CD4-positive, CD25-positive, alpha-beta regulatory T cell (primary cell): ENCODE results near the gene MEF2C. TPM values are rescaled to one million over a fixed set of nuclear protein-coding genes. Genes with fewer than 3 reads are reported as not detected.

Experiments
- ATAC-seq, 2 donors: fragments of 150-1000 bp; cut with Tn5 transposase; one replicate each; pipeline ENCODE4 v1.10.0; 2021; ENCODE audit warnings: low read depth in 2 of 2, moderate number of reproducible peaks in 2 of 2, moderate library complexity in 1 of 2
- DNase-seq, 3 donors: peaks; one replicate each; pipeline versions ENCODE4 v3.0.0 to v3.0.0-alpha.2; 2012 to 2022; ENCODE audit warnings: mixed read lengths in 1 of 3
- H3K27ac ChIP-seq: one replicate; pipeline ENCODE4 v1.7.0; 2013; ENCODE audit warnings: mild to moderate bottlenecking, low read length; ENCODE audit not compliant: insufficient read depth, poor library complexity, severe bottlenecking
- H3K27me3 ChIP-seq: one replicate; pipeline ENCODE4 v1.7.0; 2013; ENCODE audit warnings: low read length; ENCODE audit not compliant: control insufficient read depth, insufficient read depth
- H3K36me3 ChIP-seq: one replicate; pipeline ENCODE4 v1.7.0; 2013; ENCODE audit warnings: mild to moderate bottlenecking, low read length, moderate library complexity; ENCODE audit not compliant: control insufficient read depth, insufficient read depth
- H3K4me1 ChIP-seq: 2 replicates; pipeline ENCODE4 v1.7.0; 2013; ENCODE audit warnings: mild to moderate bottlenecking, low read length; ENCODE audit not compliant: insufficient read depth, control insufficient read depth, poor library complexity, severe bottlenecking
- H3K4me3 ChIP-seq: one replicate; pipeline ENCODE4 v1.7.0; 2013; ENCODE audit warnings: low read depth, mild to moderate bottlenecking, low read length, moderate library complexity
- H3K9me3 ChIP-seq, 2 experiments: 1 replicate in 1 of 2; 2 replicates in 1 of 2; pipeline ENCODE4 v1.7.0; 2013; ENCODE audit warnings: low read length in 2 of 2, mild to moderate bottlenecking in 1 of 2, moderate library complexity in 1 of 2; ENCODE audit not compliant: control insufficient read depth in 2 of 2
- H3K27ac Mint-ChIP-seq, 3 donors: one replicate each; pipeline ENCODE4 v1.8.0; 2020 to 2022; ENCODE audit warnings: mild to moderate bottlenecking in 3 of 3, mixed read lengths in 3 of 3, moderate library complexity in 2 of 3
- H3K27me3 Mint-ChIP-seq: one replicate; pipeline ENCODE4 v1.8.0; 2022; ENCODE audit warnings: mild to moderate bottlenecking, mixed read lengths
- H3K36me3 Mint-ChIP-seq: one replicate; pipeline ENCODE4 v1.8.0; 2020; ENCODE audit warnings: mixed read lengths
- H3K4me1 Mint-ChIP-seq, 4 donors: one replicate each; pipeline ENCODE4 v1.8.0; 2020 to 2022; ENCODE audit warnings: mixed read lengths in 4 of 4, mild to moderate bottlenecking in 1 of 4
- H3K4me3 Mint-ChIP-seq, 4 donors: one replicate each; pipeline ENCODE4 v1.8.0; 2020 to 2022; ENCODE audit warnings: mild to moderate bottlenecking in 4 of 4, mixed read lengths in 4 of 4, moderate library complexity in 3 of 4
- H3K9me3 Mint-ChIP-seq, 7 donors: one replicate each; pipeline ENCODE4 v1.8.0; 2020 to 2022; ENCODE audit warnings: mixed read lengths in 7 of 7, mild to moderate bottlenecking in 3 of 7, moderate library complexity in 2 of 7
- polyA plus RNA-seq, 4 donors: library from polyadenylated mRNA; unstranded; fragments of 300-500 nt; fragmentation: Illumina TruSeq; gene quantifications; one replicate each; pipeline ENCODE4 v1.2.3, GENCODE V29; 2021
- total RNA-seq: library from RNA; stranded (reverse); gene quantifications from one replicate; pipeline ENCODE4 v1.2.3, GENCODE V29; 2022

The MEF2C gene
- total and polyA plus RNA-seq, 5 donors from 2014 or later: 0.38 to 1.7 (median 1.6) TPM; not detected in 2

- Histone ChIP-seq H3K36me3 (no peaks in the 10 kb centered on the region), H3K27ac (no peak overlapping the region), H3K27me3 (no peaks in the 10 kb centered on the region), H3K9me3 (no peaks in the 10 kb centered on the region), H3K4me1 (peaks cover 4% of the 10 kb centered on the region), H3K4me3 (no peak overlapping the region)
- peaks cover 5 to 22% (median 15%) of the 10 kb centered on the region in 4 donors for H3K4me1 Mint-ChIP-seq
- no peaks in the 10 kb centered on the region for H3K27me3 Mint-ChIP-seq
- no peak overlapping the region for H3K27ac Mint-ChIP-seq
- DNase-seq (no peak), ATAC-seq (no peak)
- H3K4me3 Mint-ChIP-seq: no peak overlapping the region
- no peaks in the 10 kb centered on the region for H3K36me3 Mint-ChIP-seq
- H3K9me3 Mint-ChIP-seq: no peaks in the 10 kb centered on the region
These were observed 57.2 kb downstream of the MEF2C start for GRCh38 chr5:88825584-88826315.

- DNase-seq: no peak
- no peaks in the 10 kb centered on the region for H3K27me3 ChIP-seq
- no peak overlapping the region for H3K4me3 ChIP-seq
- H3K4me3 Mint-ChIP-seq: no peak overlapping the region
- no peak for ATAC-seq
- H3K27ac Mint-ChIP-seq: peak overlapping the region in 1 of 3 donors; percentile 54
- no peaks in the 10 kb centered on the region for H3K9me3 ChIP-seq
- H3K36me3 ChIP-seq: no peaks in the 10 kb centered on the region
- H3K4me1 ChIP-seq: peaks cover 4% of the 10 kb centered on the region
- H3K4me1 Mint-ChIP-seq: peaks cover 5 to 22% (median 15%) of the 10 kb centered on the region in 4 donors
- H3K27ac ChIP-seq: no peak overlapping the region
- H3K9me3 Mint-ChIP-seq: no peaks in the 10 kb centered on the region
- H3K36me3 Mint-ChIP-seq: no peaks in the 10 kb centered on the region
- H3K27me3 Mint-ChIP-seq: no peaks in the 10 kb centered on the region
These were observed 57.9 kb downstream of the MEF2C start for GRCh38 chr5:88824892-88825583.

- no peaks in the 10 kb centered on the region for H3K36me3 Mint-ChIP-seq
- Histone ChIP-seq H3K4me1 (peaks cover 4% of the 10 kb centered on the region), H3K4me3 (no peak overlapping the region), H3K27me3 (no peaks in the 10 kb centered on the region), H3K27ac (no peak overlapping the region), H3K9me3 (no peaks in the 10 kb centered on the region), H3K36me3 (no peaks in the 10 kb centered on the region)
- ATAC-seq: no peak
- H3K27me3 Mint-ChIP-seq: no peaks in the 10 kb centered on the region
- H3K27ac Mint-ChIP-seq: no peak overlapping the region
- no peak for DNase-seq
- H3K9me3 Mint-ChIP-seq: no peaks in the 10 kb centered on the region
- peaks cover 3 to 19% (median 10%) of the 10 kb centered on the region in 4 donors for H3K4me1 Mint-ChIP-seq
- no peak overlapping the region for H3K4me3 Mint-ChIP-seq
These were observed 58.8 kb downstream of the MEF2C start for GRCh38 chr5:88824141-88824540.

GRCh38 chr5:88823201-88823600 is 59.8 kb downstream of the MEF2C start:
- no peaks in the 10 kb centered on the region for H3K9me3 ChIP-seq
- ATAC-seq: no peak
- no peaks in the 10 kb centered on the region for H3K9me3 Mint-ChIP-seq
- H3K36me3 ChIP-seq: no peaks in the 10 kb centered on the region
- H3K27me3 ChIP-seq: no peaks in the 10 kb centered on the region
- H3K36me3 Mint-ChIP-seq: no peaks in the 10 kb centered on the region
- H3K27me3 Mint-ChIP-seq: no peaks in the 10 kb centered on the region
- no peak for DNase-seq
- H3K4me3 Mint-ChIP-seq: no peak overlapping the region
- peaks cover 0 to 12% (median 7%) of the 10 kb centered on the region in 4 donors for H3K4me1 Mint-ChIP-seq
- no peak overlapping the region for H3K27ac ChIP-seq
- H3K27ac Mint-ChIP-seq: no peak overlapping the region
- no peak overlapping the region for H3K4me3 ChIP-seq
- H3K4me1 ChIP-seq: peaks cover 4% of the 10 kb centered on the region

GRCh38 chr5:88821161-88821560 is 61.8 kb downstream of the MEF2C start:
- Histone ChIP-seq H3K36me3 (no peaks in the 10 kb centered on the region), H3K4me3 (no peak overlapping the region), H3K27me3 (no peaks in the 10 kb centered on the region), H3K4me1 (no peaks in the 10 kb centered on the region), H3K27ac (no peak overlapping the region), H3K9me3 (no peaks in the 10 kb centered on the region)
- ATAC-seq (no peak), DNase-seq (no peak)
- Mint-ChIP-seq H3K9me3 (no peaks in the 10 kb centered on the region), H3K36me3 (no peaks in the 10 kb centered on the region), H3K4me3 (no peak overlapping the region), H3K27ac (no peak overlapping the region), H3K27me3 (no peaks in the 10 kb centered on the region), H3K4me1 (no peaks in the 10 kb centered on the region)

- H3K36me3 ChIP-seq: no peaks in the 10 kb centered on the region
- Mint-ChIP-seq H3K27ac (no peak overlapping the region), H3K4me1 (no peaks in the 10 kb centered on the region), H3K4me3 (no peak overlapping the region), H3K36me3 (no peaks in the 10 kb centered on the region), H3K9me3 (no peaks in the 10 kb centered on the region), H3K27me3 (no peaks in the 10 kb centered on the region)
- no peak for DNase-seq
- no peak overlapping the region for H3K27ac ChIP-seq
- no peaks in the 10 kb centered on the region for H3K9me3 ChIP-seq
- H3K4me3 ChIP-seq: no peak overlapping the region
- H3K27me3 ChIP-seq: no peaks in the 10 kb centered on the region
- ATAC-seq: no peak
- H3K4me1 ChIP-seq: no peaks in the 10 kb centered on the region
These were observed 62.4 kb downstream of the MEF2C start for GRCh38 chr5:88820581-88820980.

GRCh38 chr5:88819301-88819999 is 63.5 kb downstream of the MEF2C start:
- Mint-ChIP-seq H3K27ac (no peak overlapping the region), H3K36me3 (no peaks in the 10 kb centered on the region), H3K4me3 (no peak overlapping the region), H3K9me3 (no peaks in the 10 kb centered on the region), H3K27me3 (no peaks in the 10 kb centered on the region), H3K4me1 (no peaks in the 10 kb centered on the region)
- Histone ChIP-seq H3K27me3 (no peaks in the 10 kb centered on the region), H3K4me3 (no peak overlapping the region), H3K27ac (no peak overlapping the region), H3K36me3 (no peaks in the 10 kb centered on the region), H3K4me1 (no peaks in the 10 kb centered on the region), H3K9me3 (no peaks in the 10 kb centered on the region)
- no peak for DNase-seq
- no peak for ATAC-seq
